ENCODE results near the gene SPOCK2. TPM values are rescaled to one million over a fixed set of nuclear protein-coding genes. Genes with fewer than 3 reads are reported as not detected.
"Not testable (repeated sequence)": the region's sequence is repeated elsewhere in the genome, so short reads cannot be mapped to it uniquely, and the experiment has no call there.

The SPOCK2 gene, protein sequence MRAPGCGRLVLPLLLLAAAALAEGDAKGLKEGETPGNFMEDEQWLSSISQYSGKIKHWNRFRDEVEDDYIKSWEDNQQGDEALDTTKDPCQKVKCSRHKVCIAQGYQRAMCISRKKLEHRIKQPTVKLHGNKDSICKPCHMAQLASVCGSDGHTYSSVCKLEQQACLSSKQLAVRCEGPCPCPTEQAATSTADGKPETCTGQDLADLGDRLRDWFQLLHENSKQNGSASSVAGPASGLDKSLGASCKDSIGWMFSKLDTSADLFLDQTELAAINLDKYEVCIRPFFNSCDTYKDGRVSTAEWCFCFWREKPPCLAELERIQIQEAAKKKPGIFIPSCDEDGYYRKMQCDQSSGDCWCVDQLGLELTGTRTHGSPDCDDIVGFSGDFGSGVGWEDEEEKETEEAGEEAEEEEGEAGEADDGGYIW
- 9.6 TPM for total RNA-seq
- long read RNA-seq, partial matches to known transcripts: 2 of 22 reads
- long read RNA-seq, other reads (novel, unspliced or antisense): 20 of 22 reads

GRCh38 chr10:72087969-72088888 is at the start of gene SPOCK2:
Gene SPOCK2, minus strand, starts transcription at chr10:72088551. Its CDS starts 223 bp downstream, at chr10:72088328.
- ATAC-seq (ENCODE audit: poor library complexity) (peak; percentile 35), DNase-seq (no peak)
- intact Hi-C loops (cut with DNase I): no loop called here

DNA sequence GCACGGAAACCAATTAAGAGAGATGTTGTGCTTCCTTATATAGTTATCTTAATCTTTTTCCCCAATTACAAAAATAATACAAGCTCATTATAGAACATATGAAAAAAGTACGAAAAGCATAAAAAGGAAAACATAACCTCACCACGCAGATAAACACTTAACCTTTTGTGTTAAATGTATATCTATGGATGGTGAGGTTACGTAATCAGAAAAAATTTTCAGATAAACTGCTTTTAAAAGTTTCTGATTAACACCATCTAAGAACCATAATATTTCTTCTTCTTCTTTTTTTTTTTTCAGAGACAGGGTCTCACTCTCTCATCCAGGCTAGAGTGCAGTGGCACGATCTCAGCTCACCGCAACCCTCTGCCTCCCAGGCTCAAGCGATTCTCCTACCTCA is 49.2 kb upstream of the SPOCK2 start:
- no peak for DNase-seq
- no peak for ATAC-seq (ENCODE audit: poor library complexity)
- intact Hi-C loops (cut with DNase I): loop anchor here (10.0 kb wide), 1 partner anchor 67 kb away; no protein-coding TSS in a partner anchor

GRCh38 chr10:72136225-72136624 is 47.9 kb upstream of the SPOCK2 start:
- intact Hi-C loops (cut with DNase I): loop anchor here (10.0 kb wide), 1 partner anchor 69 kb away; no protein-coding TSS in a partner anchor
- not testable (repeated sequence) for ATAC-seq (ENCODE audit: poor library complexity); DNase-seq

GRCh38 chr10:72134785-72135767 is 46.7 kb upstream of the SPOCK2 start:
- intact Hi-C loops (cut with DNase I): loop anchor here (5.0 to 10.0 kb wide), 2 partner anchors 70 to 202 kb away; no protein-coding TSS in a partner anchor
- no peak for ATAC-seq (ENCODE audit: poor library complexity)
- no peak for DNase-seq

DNA sequence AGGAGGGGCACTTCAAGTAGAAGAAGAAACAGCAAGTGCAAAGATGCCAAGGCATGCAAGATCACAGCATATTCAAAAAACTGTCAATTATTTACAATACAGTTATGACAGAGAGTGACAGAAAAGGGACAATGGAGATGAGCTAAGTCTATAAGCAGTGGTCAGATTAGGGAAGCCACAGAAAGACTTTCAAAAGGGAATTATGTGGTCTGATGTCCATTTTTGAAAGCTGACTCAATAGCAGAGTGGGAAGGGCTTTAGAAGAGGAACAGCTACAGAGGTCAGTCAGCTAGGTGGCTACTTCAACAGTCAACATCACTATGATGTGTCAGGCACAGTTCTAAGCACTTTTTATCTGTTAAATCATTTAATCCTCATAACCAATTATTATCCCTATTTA is 45.2 kb upstream of the SPOCK2 start:
- no peak for ATAC-seq (ENCODE audit: poor library complexity)
- no peak for DNase-seq
- intact Hi-C loops (cut with DNase I): loop anchor here (5.0 to 10.0 kb wide), 2 partner anchors 71 to 204 kb away; no protein-coding TSS in a partner anchor

DNA sequence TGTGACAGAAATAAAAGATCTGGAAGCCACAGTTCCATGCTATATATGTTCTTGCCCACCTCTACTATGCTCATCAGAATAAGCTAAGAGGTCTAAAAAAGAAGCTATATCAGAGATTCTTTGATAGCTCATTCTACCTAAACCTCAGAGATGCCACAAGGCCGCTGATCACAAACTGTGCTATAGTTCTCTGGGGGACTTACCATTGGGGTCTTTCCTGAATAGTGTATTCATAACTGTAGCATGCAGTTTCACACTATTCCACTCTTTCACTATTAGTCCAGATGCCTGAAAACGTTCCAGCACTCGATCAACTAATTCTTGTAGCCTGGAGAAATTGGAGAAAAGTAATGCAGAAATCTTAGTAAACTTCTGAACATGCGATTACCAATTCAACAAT is 44.5 kb upstream of the SPOCK2 start:
- no peak for ATAC-seq (ENCODE audit: poor library complexity)

GRCh38 chr10:72127571-72127970 is 39.2 kb upstream of the SPOCK2 start:
- no peak for DNase-seq
- intact Hi-C loops (cut with DNase I): no loop called here
- ATAC-seq (ENCODE audit: poor library complexity): no peak

More for the DNA sequence above, 44.5 kb upstream of the SPOCK2 start:
- intact Hi-C loops (cut with DNase I): loop anchor here (5.0 to 10.0 kb wide), 2 partner anchors 72 to 204 kb away; no protein-coding TSS in a partner anchor
- DNase-seq: no peak

GRCh38 chr10:72126872-72127232 is 38.5 kb upstream of the SPOCK2 start:
- no peak for DNase-seq

DNA sequence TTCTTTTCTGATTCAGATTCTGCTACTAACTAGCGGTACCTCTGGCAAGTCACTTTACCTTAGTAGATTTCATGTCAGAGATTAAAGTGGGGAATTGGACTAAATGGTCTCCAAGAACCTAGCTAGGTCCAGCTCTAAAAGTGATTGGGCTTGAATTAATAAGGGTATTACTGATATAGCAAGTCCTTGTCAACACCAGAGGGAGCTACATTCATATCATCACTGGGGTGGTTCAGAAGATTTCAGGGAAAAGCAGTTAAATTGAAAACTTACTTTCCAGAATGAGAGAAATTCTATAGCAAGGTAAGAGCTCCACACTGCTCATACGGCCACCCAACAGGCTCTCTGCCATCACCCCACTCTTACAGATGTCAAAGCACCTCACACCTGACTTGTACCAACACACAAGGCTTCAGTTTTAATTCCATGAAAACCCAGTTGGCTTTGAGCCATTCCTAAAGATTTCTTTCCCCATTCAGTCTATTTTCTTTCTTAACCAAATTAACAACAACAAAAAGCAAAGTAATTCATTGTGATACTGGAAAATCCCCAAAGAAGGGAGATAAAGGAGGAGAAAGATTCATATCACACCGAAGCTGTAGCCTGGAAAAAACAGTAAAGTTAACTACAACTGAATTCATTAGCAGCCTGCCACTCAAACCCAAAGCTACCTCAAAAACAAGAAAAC is 38.0 kb upstream of the SPOCK2 start:
- DNase-seq (no peak), ATAC-seq (ENCODE audit: poor library complexity) (no peak)
- intact Hi-C loops (cut with DNase I): no loop called here

More at GRCh38 chr10:72126872-72127232, 38.5 kb upstream of the SPOCK2 start:
- no peak for ATAC-seq (ENCODE audit: poor library complexity)
- intact Hi-C loops (cut with DNase I): no loop called here

DNA sequence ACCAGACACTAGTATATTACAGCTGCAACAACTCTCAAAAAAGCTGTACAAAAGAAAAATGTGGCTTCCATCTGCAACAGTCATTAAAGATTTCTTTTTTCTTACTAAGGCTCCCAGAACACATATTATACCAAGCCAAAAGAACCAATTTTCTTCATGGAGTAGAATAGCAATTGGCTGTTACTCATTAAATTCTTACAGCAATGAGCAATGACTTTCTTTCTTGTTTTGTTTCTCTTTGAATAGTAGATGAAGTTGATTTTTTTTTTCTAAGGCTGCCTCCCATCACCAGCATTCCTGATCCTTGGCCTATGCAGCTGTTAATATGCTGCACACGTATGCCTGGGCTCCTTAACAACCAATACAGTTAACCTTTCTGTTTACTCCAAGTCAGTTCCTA is 36.6 kb upstream of the SPOCK2 start:
- peak; percentile 47 for ATAC-seq (ENCODE audit: poor library complexity)
- intact Hi-C loops (cut with DNase I): no loop called here

DNA sequence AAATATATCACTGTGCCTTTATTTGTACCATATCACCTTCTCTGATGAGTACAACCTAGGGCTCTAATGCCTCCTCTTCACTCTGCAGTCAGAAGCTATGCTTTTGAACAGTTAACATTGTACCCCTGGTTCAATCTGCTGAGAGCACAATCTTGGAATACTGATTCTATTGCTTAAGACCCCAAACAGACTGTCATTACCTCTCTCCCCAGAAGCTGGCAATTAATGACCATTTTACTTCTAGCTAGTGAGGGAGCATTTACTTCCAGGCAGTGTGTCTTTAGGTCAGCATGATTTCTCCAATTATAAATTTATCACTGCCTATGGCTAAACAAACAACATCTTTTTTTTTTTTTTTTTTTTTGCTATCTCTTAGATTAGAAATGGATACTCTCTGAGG is 36.0 kb upstream of the SPOCK2 start:
- ATAC-seq (ENCODE audit: poor library complexity) (no peak), DNase-seq (no peak)
- intact Hi-C loops (cut with DNase I): no loop called here

More for the DNA sequence above, 36.6 kb upstream of the SPOCK2 start:
- DNase-seq: no peak

GRCh38 chr10:72123616-72124015 is 35.3 kb upstream of the SPOCK2 start:
- ATAC-seq (ENCODE audit: poor library complexity) (no peak), DNase-seq (no peak)
- intact Hi-C loops (cut with DNase I): no loop called here

DNA sequence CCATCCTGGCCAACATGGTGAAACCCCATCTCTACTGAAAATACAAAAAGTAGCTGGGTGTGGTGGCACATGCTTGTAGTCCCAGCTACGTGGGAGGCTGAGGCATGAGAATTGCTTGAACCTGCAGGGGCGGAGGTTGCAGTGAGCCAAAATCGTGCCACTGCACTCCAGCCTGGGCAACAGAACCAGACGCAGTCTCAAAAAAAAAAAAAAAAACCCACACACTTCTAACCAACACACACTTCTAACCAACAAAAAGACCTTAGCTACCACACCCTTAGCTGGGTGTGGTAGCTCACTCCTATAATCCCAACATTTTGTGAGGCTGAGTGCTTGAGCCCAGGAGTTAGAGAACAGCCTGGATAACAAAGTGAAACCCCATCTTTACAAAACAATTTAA is 33.9 kb upstream of the SPOCK2 start:
- intact Hi-C loops (cut with DNase I): no loop called here
- ATAC-seq (ENCODE audit: poor library complexity): no peak
- no peak for DNase-seq

DNA sequence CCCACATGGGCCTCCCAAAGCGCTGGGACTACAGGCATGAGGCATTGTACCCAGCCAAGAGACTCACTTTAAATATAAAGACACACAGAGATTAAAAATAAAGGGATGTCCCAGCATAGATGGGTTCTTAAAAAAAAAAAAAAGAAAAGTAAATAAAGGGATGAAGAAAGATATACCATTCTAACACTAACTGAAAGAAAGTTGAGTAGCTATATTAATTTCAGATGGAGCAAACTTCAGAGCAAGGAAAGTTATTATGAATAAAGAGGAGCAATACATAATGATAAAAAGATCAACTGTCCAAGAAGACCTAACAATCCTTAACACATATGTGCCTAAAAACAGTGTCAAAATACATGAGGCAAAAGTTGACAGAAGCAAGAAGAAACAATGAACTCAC is 33.0 kb upstream of the SPOCK2 start:
- intact Hi-C loops (cut with DNase I): no loop called here
- ATAC-seq (ENCODE audit: poor library complexity): no peak
- DNase-seq: no peak

DNA sequence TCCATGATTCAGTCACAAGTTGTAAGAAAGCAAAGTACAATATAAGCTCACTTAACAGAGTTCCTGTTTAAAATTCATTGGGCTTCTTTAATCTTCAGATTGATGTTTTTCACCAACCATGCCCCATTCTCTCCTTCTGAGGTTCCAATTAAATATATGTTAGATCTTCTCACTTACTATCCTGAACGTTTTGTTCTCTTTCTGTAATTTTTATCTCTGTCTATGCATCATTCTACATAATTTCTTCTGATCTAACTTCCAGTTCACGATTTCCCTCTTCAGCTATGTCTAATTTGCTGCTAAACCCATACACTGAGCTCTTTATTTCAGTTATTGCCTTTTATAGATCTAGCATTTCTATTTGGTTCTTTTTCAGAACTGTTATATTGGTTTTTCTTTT is 28.0 kb upstream of the SPOCK2 start:
- ATAC-seq (ENCODE audit: poor library complexity) (no peak), DNase-seq (no peak)
- intact Hi-C loops (cut with DNase I): no loop called here

GRCh38 chr10:72114706-72115450 is 26.5 kb upstream of the SPOCK2 start:
- intact Hi-C loops (cut with DNase I): no loop called here
- DNase-seq (no peak), ATAC-seq (ENCODE audit: poor library complexity) (no peak)
